Measurements from ENCODE around the gene ABLIM3. TPM values are rescaled to one million over a fixed set of nuclear protein-coding genes. Genes with fewer than 3 reads are reported as not detected.

Gene ABLIM3
- total RNA-seq, 2 experiments from 2014 or later, result not detected

DNA sequence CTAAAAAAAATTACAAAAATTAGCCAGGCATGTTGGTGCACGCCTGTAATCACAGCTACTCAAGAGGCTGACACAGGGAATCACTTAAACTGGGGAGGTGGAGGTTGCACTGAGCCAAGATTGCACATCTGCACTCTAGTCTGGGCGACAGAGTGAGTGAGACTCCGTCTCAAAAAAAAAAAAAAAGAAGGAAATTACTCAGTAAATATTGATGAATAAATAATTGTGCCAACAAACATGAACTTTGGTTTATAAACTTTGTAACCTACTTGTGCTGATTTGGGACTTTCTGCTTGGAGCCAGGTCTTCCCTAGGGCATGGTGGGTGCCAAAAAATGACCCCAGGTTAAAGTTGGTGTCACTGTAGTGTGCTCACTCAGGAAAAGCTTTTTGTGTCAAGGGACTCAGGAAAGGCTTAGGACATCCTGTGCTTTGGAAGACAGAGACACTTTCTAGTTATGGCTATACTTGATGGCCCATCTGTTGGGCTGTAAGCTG, 19.0 kb downstream of the ABLIM3 start:
- DNase-seq (ENCODE audit: low spot score), result no peak
- no peak overlapping the region for H3K4me3 ChIP-seq (ENCODE audit: low read depth, low read length, poor library complexity, severe bottlenecking)
- H3K9me2 ChIP-seq (ENCODE audit: insufficient read depth, low read length), result no peaks in the 10 kb centered on the region
- H3K9me3 ChIP-seq (ENCODE audit: low read length), result no peaks in the 10 kb centered on the region
- no peak overlapping the region for H2AFZ ChIP-seq (ENCODE audit: low read length)
- no peak for TF ChIP-seq EZH2phosphoT487 (IDR thresholded peaks at IDR 0.05; ENCODE audit: borderline replicate concordance, low read depth, low read length)
- TF ChIP-seq, protein P1, sequence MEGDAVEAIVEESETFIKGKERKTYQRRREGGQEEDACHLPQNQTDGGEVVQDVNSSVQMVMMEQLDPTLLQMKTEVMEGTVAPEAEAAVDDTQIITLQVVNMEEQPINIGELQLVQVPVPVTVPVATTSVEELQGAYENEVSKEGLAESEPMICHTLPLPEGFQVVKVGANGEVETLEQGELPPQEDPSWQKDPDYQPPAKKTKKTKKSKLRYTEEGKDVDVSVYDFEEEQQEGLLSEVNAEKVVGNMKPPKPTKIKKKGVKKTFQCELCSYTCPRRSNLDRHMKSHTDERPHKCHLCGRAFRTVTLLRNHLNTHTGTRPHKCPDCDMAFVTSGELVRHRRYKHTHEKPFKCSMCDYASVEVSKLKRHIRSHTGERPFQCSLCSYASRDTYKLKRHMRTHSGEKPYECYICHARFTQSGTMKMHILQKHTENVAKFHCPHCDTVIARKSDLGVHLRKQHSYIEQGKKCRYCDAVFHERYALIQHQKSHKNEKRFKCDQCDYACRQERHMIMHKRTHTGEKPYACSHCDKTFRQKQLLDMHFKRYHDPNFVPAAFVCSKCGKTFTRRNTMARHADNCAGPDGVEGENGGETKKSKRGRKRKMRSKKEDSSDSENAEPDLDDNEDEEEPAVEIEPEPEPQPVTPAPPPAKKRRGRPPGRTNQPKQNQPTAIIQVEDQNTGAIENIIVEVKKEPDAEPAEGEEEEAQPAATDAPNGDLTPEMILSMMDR (conservative IDR thresholded peaks at IDR 0.05; ENCODE audit: low read length), result no peak
- H3K4me2 ChIP-seq (ENCODE audit: low read length), result no peak overlapping the region
- no peaks in the 10 kb centered on the region for H3K36me3 ChIP-seq (ENCODE audit: insufficient read depth, low read length)
- no peaks in the 10 kb centered on the region for H3K4me1 ChIP-seq (ENCODE audit: insufficient read depth, low read length, poor library complexity, severe bottlenecking)
- POLR2A ChIA-PET, result no interaction called here
- H4K20me1 ChIP-seq (ENCODE audit: insufficient read depth, low read length), result no peaks in the 10 kb centered on the region
- intact Hi-C loops (cut with micrococcal nuclease; ENCODE audit: unreplicated experiment), result no loop called here
- no peaks in the 10 kb centered on the region for H3K79me2 ChIP-seq (ENCODE audit: insufficient read depth, low read depth, low read length)
- BruUV-seq (replicated peaks), result no TSS peak
- no peak overlapping the region for H3K27ac ChIP-seq (ENCODE audit: low read depth, low read length, poor library complexity, severe bottlenecking)
- CTCF ChIA-PET (ENCODE audit: unreplicated experiment), result no interaction called here

DNA sequence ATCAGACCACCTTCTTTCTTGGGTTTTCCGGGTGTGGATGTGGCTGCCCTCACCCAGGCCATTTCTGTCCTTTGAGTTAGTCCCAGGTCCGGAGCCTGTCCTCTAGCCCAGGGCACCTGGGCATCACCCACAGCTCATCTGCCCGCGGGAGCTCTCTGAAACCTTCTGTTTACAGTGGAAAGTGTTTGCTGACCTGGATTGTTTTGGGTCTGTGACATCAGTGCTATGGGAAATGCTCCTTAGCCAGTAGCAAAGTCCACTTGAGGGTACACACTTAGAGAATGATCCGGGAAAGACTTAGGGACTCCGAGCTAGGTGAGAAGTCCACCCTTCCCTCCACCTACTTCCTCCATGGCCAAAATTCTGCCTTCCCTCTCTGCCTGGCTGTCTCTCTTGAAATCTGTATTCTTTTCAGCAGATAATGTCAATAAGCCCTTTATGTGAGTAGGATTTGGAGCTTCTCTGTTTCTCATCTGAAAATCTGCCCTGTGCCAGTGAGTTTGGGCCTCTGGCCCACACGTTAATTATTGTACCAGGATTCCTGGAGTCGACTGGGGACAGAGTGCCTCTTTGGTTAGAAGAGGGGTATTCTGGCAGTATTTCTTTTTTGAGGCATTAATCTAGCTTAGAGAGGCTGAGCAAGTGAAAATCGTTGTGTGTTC, 19.9 kb downstream of the ABLIM3 start:
- H3K4me1 ChIP-seq (ENCODE audit: insufficient read depth, low read length, poor library complexity, severe bottlenecking), result no peaks in the 10 kb centered on the region
- H3K9me3 ChIP-seq (ENCODE audit: low read length), result no peaks in the 10 kb centered on the region
- CTCF ChIA-PET (ENCODE audit: unreplicated experiment), result no interaction called here
- no peak overlapping the region for H3K27ac ChIP-seq (ENCODE audit: low read depth, low read length, poor library complexity, severe bottlenecking)
- H3K36me3 ChIP-seq (ENCODE audit: insufficient read depth, low read length), result no peaks in the 10 kb centered on the region
- H3K9me2 ChIP-seq (ENCODE audit: insufficient read depth, low read length), result no peaks in the 10 kb centered on the region
- POLR2A ChIA-PET, result no interaction called here
- H3K4me2 ChIP-seq (ENCODE audit: low read length), result no peak overlapping the region
- BruUV-seq (replicated peaks), result no TSS peak
- no peak for DNase-seq (ENCODE audit: low spot score)
- H3K4me3 ChIP-seq (ENCODE audit: low read depth, low read length, poor library complexity, severe bottlenecking), result no peak overlapping the region
- H2AFZ ChIP-seq (ENCODE audit: low read length), result no peak overlapping the region
- TF ChIP-seq EZH2phosphoT487 (IDR thresholded peaks at IDR 0.05; ENCODE audit: borderline replicate concordance, low read depth, low read length), result no peak
- TF ChIP-seq, protein P1 (conservative IDR thresholded peaks at IDR 0.05; ENCODE audit: low read length), result no peak
- intact Hi-C loops (cut with micrococcal nuclease; ENCODE audit: unreplicated experiment), result no loop called here
- no peaks in the 10 kb centered on the region for H3K79me2 ChIP-seq (ENCODE audit: insufficient read depth, low read depth, low read length)
- H4K20me1 ChIP-seq (ENCODE audit: insufficient read depth, low read length), result no peaks in the 10 kb centered on the region

DNA sequence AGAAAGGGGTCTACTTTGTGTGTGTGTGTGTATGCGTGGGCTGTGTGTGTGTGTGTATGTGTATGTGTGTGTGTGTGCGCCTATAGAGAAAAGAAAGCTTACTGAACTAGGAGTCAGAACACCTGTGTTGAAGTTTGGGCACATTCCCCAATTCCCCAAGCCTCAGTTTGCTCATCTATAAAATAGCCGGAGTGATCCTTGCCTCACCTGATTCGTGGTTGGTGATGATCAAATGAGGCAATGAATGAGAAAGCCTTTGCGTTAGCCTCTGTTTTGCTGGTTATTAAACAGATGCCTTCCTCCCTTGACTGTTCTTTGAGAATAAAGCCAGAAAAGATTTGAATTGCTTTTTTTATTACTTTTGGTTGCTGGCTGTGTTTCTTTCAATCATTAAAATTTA, 20.6 kb downstream of the ABLIM3 start:
- TF ChIP-seq, protein P1 (conservative IDR thresholded peaks at IDR 0.05; ENCODE audit: low read length), result no peak
- no peak for TF ChIP-seq EZH2phosphoT487 (IDR thresholded peaks at IDR 0.05; ENCODE audit: borderline replicate concordance, low read depth, low read length)
- no peaks in the 10 kb centered on the region for H3K9me2 ChIP-seq (ENCODE audit: insufficient read depth, low read length)
- H3K4me1 ChIP-seq (ENCODE audit: insufficient read depth, low read length, poor library complexity, severe bottlenecking), result no peaks in the 10 kb centered on the region
- ChIA-PET POLR2A (no interaction called here), CTCF (ENCODE audit: unreplicated experiment) (no interaction called here)
- intact Hi-C loops (cut with micrococcal nuclease; ENCODE audit: unreplicated experiment), result no loop called here
- no peak overlapping the region for H3K4me3 ChIP-seq (ENCODE audit: low read depth, low read length, poor library complexity, severe bottlenecking)
- no TSS peak for BruUV-seq (replicated peaks)
- no peaks in the 10 kb centered on the region for H3K79me2 ChIP-seq (ENCODE audit: insufficient read depth, low read depth, low read length)
- DNase-seq (ENCODE audit: low spot score), result no peak
- no peak overlapping the region for H3K27ac ChIP-seq (ENCODE audit: low read depth, low read length, poor library complexity, severe bottlenecking)
- no peak overlapping the region for H2AFZ ChIP-seq (ENCODE audit: low read length)
- H3K36me3 ChIP-seq (ENCODE audit: insufficient read depth, low read length), result no peaks in the 10 kb centered on the region
- H4K20me1 ChIP-seq (ENCODE audit: insufficient read depth, low read length), result no peaks in the 10 kb centered on the region
- no peaks in the 10 kb centered on the region for H3K9me3 ChIP-seq (ENCODE audit: low read length)
- H3K4me2 ChIP-seq (ENCODE audit: low read length), result no peak overlapping the region

Measured in OCI-LY7 (cell line).